ENCODE results near the gene DPYSL5.

Gene DPYSL5

DNA sequence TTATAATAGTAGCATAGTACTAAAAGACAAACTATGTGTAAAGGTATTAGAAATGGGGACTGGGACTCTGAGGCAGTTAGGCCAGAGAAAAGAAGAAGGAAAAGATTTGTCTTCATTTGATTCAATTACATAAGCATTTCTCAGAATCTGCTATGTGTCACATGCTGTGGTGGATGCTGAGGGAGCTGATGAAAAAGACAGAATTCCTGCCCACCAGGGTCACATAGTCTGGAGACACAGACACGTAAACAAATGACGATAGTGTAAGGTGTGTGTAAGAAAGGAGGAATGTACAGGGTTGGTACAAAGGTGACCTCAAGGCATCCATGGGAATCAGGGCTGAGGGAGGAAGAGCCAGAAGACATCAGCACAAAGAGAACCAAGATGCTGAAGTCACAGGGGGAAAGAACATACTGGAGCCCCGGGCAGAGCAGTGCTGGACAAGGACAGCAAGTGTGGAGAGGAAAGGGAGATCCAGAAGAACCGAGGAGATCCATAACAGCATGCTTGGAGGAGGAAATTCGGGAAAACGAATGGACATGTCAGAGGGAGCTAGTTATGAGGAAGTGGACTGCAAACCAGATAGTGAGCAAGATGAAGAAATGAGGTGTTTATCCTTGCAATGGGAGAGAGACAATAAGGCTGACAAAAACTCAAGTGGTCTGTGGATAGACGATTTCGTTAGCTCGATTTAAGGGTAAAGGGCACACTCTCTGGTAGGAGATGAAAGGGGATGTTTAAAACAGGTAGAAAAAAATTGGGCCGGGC lies 121.3 kb downstream of the DPYSL5 start:
- DNase-seq, result no peak

DNA sequence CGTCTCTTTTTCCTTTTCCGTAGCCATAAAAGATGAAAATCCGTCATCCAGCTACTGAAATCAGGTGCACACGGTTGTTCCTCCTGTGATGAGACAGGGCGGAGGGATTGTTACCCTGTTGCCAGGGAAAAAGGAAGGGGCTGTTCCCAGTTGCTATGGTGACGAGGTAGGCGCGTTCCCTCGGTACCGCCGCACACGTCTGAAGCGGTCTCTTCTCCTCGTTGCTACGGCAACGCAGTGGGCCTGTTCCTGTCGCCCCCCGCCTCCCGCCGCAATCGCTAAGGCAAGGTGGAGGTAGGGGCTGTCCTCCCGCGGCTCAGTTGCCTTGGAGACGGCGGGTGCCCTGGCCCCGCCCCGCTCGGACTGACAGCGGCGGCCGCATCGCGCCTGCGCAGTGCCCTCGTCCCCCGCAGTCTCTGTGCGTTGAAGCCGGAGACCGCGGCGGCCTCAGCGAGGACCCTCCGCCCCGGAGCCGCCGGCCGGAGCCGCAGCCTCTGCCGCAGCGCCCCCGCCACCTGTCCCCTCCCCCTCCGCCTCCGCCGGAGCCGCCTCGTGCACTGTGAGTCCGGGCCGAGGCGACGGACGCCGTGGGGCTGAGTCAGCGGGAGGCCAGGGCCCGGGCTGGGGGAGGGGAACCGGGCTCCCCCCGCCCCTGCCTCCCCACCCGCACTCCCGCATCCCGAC lies 122.5 kb downstream of the DPYSL5 start, which contains the start of gene MAPRE3:
TSS of gene MAPRE3 (plus strand) at position 394 of the 684 bp plus-strand sequence. CDS start 51,582 bp downstream, outside the sequence.
- DNase-seq, result peak; percentile 89 to 96

DNA sequence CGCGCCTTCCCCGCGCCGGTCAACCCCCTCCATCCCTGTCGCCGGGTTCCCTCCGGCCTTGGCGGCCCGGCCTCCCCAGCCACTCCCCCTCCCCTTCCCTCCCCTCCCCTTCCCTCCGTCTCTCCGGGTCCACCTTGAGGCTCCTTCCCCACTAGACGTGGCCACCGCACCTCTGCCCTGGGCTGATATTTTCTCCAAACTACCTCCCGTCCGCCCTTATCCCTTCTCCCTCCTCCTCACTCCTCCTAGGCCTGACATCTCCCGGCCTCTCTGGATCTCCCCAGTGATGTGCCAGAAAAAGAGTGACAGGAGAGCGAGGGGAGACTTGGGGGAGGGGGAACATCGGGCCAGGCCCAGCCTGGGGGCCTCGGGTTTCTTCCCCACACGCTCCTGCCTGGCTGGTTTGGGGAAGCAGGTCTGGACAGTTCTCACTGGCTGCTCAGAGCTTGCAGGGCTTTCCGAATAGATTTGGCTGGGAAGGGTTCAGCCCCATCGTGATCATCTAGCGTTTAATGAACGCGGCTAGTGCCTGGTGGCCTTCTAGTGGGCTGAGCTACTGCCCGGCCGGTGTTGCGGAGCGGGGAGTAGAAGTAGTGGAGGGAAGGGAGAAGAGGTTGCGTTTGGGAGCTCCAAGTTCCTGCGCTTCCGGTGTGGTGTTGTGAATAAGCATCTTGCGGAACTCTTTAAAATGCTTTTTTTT lies 123.1 kb downstream of the DPYSL5 start:
- DNase-seq, result no peak

DNA sequence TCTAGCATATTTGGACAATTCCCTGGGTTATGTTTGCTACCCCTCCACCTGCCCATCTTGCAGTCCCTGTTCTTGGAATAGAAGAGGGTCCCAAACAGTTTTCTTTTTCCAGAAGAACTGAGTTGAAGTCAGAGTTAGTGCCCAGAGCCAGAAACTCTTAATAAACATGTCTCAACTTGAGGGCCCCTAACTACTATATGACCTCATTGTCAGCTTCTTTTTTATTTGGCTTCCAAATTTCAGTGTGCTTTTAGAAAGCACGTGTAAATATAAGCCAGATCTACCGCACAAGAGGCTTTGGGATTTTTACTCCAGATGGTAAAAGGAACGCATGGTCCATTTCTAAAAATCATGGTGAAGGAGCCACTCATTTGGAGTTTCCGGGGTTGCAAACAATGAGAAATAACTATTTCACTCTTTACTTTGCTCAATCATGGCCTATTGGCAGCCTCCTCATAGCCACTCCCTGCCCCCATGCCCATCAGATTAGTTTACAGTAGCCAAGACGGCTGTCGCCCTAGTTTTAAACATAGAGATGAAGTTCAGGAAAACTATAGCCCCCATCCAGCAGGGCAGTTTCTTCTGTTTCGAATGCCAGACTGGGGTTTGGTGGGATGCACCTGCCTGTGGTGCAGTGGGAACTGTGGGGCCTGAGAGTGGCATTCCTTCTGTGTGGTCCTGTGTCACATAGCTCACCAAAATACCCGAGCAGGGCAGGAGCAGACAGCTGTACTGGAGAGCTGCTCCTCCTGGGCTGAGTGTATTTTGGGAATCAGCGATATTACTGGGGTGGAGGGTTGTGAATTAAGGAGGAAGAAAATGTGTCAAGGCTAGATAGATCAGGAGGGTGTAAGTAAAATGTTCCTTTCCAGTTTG lies 124.2 kb downstream of the DPYSL5 start:
- no peak for DNase-seq

DNA sequence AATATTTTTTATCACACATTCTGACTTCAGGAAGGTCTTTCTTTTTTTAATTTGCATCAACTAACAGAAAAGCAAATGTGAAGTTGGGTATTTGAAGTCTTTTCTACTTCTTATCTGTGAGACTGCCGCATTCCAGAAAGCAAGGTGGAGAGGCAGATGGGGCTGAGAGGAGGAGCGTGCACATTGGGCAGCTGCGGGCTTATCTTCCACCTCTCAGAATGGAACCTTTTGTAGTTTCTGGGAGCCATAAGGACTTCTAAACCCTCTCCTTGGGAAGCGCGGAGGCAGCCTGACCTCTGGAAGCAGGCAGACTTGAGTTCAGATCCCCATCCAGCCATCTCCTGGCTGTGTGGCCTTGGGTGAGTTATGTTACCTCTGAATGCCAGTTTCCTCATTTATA lies 126.4 kb downstream of the DPYSL5 start:
- no peak for DNase-seq

DNA sequence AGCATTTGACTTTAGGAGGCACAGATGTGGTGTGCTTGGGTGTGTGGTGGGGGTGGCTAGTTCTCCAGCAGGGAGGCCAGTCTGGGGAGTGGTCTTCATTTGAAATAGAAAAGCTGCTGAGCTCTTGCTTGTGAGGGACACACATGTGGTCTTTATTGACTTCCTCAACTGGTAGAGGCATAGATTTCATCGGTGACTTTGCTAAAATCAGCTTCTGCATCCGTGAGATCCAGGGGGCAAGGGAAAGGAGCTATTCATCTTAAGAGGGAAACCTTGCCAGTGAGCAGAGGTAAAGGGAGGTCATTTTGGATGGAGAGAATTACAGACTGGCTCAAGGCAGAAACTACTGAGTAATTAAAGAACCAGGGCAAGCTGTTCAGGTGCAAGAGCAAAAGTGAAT lies 127.2 kb downstream of the DPYSL5 start:
- no peak for DNase-seq

DNA sequence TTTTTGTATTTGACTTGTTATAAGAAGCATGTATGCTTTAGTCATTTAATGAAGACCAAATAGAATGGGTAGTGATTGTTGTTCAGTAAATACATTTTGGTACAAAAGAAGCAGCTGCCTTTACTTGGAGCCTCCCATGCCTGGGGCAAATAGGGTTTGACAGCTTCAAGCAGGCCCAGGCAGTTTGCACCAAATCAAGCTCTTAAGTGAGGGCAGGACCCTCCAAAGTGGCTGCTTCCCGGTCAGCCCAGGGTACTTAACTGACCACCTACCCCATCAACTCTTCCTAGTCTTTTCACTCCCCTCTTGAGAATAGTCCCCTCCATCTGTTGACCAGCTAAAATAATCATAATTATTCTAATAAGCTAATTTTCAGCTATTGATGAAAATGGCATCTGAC lies 127.7 kb downstream of the DPYSL5 start:
- DNase-seq, result no peak

DNA sequence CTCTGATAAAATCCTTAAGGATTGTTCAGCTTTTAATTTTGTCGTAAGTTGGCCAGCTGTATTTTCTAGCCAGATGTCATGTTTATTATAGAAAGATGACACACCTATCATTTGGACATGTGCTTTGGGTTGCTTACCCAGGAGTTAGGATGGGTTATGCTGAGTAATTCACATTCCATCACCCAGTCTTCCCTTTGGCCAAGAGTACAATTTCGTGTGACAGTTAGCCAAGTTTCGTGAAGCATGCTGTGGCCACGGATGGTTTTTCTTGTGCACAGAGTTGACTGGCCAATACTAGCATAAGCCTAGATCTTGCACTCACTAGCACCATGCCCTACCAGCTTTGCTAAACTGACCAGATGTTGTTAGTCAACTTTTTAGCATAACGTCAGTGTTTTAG lies 128.3 kb downstream of the DPYSL5 start:
- DNase-seq, result no peak

DNA sequence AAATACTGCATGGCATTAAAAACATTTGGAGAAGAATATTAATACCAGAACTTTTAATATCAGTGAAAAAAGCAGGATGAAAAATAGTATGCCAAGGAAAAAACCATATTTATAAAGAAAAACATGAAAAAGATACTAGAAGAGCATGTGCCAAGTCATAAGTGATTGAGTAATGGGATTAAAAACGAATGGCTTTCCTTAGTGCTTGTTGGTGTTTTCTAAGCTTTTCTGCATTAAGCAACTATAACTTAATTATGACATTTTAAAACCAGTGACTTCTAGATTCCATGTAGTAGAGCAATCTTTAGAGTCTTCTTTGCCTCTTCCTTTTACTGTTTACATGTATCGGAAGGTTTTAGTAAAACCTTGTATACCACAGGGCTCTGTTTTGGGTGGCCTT lies 129.1 kb downstream of the DPYSL5 start:
- DNase-seq, result no peak

DNA sequence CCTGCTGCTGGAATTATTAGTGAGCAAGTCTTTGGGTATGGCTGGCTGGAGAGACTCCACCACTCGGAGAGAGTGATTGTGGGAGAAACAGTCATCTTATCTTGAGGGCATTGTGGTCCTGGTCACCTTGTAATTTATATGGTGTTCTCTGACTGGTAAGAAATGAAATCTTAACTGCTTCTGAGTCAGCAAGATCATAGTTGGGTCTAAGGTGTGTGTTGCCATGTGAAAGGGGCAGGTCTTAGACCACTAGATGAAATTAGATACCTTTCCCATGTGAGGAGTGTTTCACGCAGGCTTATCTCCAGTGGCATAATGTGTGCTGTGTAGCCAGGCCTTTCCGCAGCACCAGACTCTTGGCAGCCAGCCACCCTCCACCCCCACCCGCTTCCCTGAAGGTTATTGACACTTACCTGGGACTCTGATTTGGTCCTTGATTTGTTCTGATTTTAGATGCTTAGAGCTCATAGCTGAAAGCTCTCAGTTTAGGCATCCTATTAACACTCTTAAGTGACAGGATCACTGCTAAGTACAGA lies 130.2 kb downstream of the DPYSL5 start:
- DNase-seq, result no peak

DNA sequence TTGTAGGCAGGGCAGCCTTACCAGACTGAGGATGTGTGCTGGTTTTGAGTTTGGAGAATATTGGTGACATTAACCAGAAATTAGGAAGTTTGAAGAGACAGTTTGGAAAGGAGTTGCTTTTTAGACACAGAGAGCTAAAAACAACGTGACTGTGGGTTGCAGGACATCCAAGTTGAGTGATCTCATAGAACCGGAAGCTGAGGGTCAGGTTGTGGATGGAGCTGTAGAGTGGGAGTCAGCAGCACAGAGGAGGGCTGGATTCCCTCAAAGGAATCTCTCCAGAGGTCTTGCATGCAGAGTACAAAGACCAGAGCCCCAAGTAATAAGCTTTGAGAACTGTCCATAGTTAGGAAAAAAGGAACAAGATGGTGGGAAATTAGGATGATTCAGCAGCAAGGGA lies 131.8 kb downstream of the DPYSL5 start:
- DNase-seq, result no peak

DNA sequence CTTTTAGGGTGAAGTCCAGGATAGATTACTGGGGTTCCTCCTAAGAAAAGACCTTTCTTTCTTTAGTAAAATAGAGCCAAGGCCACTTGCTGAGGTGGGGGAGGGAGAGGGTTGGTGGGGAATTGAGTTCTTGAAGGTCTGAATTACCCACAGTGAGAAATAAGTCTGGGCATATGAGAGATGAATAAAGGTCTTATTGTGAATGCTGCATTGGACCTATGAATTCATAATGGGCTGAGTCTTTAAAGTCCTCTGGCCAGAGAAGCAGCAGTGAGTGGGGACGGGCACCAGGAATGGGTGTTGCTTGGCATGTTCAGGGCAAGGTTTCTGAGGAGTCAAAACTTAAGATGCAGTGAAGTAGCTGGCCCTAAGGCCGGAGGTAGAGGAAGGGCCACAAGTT lies 133.0 kb downstream of the DPYSL5 start:
- DNase-seq, result no peak

DNA sequence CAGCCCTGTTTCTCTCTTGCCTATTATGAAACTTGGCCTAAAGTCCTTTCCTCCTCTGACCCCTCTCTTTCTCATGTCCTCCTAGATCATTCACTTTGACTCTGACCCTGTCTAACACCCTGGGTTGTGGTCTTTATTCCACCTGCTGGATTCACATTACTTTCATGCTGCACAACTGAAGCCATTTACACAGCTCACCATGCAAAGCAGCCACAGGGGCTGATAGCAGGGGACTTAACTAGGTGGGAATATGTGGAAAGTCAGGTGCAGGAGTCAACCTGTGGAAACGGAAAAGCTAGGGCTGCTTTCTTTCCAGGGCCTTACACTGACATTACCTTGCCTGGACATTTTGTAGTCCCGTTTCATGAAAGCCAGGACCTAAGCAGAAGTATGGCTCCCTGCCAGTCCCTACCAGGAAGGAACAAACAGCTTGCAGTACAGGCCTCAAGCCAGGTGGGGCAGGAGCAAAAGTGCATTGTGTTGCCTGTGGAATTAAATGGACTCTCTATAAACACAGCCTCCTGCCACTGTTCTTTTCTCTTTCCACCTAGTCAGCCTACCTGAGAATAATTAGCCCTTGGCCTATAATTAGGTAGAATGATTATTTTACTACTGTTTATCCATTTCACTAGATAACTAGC lies 134.3 kb downstream of the DPYSL5 start:
- DNase-seq, result peak; percentile 18 to 36

DNA sequence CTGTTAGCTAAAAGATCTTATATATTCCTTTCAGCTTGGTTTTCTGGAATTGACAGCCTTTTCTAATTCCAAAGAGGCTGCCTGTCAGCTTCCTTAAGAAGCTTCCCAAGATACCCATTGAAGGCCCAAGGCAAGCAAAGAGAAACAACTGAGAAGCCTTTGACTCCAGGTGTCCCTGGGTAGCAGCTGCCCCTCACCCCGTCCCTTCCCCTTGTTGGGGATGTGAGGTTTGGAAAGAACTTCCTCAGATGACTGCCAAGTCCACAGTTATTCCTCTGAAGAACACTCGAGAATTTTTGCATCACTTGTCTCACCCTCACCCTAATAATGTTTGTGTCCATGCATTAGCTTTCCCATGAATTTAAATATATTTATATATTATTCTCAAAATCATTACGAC lies 135.8 kb downstream of the DPYSL5 start:
- no peak for DNase-seq

DNA sequence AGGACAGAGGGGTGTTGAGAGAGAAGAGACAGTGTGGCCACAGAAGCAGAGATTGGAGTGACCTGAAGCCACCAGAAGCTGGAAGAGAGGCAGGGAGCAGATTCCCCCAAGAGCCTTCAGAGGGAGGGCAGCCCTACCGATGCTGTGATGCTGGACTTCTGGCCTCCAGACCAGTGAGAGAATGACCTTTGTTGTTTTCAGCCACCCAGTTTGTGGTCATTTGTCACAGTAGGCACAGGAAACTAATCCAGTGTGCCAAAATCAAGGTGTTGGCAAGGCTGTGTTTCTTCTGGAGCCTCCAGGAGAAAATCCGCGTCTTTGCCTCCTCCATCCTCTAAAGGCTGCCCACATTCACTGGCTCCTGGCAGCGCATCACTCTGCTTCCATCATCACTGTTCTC lies 137.9 kb downstream of the DPYSL5 start:
- no peak for DNase-seq

DNA sequence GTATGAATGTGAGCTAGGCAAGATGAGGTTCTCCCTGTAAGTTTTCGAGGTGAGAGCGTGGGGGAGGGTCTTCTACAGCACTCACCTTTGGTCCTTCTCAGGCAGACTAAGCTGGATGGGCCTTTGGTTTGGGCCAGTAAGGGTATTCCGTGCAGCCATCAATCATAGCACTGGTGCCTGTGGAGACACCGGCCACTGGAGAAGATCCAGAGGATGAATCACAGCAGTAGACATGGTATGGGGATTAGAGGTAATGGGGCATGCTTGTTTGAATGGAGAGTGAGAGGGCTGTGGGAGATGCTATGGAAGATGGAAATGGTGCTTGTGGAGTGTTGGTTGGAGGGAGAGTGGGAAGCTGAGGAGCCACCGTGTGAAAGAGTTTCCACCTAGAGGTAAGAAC lies 138.6 kb downstream of the DPYSL5 start:
- DNase-seq, result no peak

DNA sequence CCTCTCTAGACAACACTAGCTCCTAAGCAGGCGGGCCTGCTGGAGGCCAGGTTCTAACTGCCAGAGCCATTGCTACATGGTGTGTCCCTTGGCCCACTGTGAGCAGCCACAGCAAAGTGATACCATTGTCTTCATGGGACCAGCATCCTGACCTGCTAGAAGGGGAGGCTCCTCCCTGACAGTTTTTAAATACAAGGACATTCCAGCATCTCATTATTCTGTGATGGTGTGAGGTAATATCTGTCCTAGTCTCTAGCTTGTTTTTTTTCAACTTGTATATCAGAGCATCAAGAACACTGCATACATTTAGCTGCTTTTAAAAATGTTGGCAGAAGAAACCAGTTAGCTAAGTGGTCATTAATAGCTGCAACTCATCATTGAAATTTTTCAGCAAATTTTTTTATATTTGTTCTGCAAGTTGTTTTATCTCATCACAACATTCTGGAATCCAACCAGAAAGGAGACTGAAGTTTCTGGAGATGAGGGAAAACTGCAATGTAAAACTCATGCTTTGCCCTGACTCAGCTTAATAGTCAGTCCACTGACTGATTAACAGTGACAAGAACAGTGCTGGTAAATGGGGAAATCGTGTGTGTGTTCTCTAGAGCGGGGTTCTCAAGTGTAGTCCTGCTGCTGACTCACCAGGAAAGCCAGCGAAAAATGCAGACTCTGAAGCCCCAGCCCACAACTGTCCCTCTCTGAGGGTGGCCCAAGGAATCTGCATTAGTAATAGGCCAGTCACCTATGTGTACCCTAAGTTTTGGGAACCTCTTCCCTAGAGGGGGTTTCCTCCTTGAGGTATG lies 140.3 kb downstream of the DPYSL5 start:
- DNase-seq, result no peak

DNA sequence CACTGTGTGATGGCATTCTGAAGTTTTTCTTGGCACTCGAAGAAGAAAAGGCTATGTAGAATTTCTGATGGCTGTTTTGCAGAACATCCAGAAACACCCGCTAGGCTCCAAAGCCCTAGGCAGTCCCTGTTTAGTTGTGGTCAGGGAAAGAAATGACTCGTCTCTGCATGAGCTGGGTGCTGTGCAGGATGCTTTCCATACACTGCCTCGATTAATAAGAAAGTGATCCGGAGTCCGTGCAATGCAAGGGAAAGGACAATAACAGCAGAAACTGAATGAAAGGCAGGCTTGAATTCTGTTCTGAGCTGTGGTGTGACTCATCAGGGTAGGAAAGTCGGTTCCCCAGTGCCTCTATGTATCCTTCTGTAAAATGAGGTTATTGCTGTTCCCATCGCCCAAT lies 141.2 kb downstream of the DPYSL5 start:
- no peak for DNase-seq

DNA sequence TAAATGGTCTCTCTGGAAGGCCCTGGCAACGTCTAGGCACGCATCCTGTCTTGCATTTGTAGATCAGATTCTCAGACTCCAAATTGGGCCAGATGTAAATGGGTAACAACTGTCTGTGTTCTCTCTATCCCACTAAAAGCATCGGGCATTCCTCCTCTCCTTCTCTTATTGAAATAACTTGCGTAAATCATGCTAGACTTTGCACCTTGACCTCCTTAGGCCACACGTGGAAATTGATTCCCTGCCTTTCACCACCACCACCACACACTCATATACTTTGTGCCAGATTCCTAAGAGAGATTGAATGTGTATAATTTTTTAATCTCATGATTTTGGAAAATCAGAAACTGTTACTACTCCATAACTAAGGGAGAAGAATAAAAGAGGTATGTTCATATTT lies 143.8 kb downstream of the DPYSL5 start:
- no peak for DNase-seq

DNA sequence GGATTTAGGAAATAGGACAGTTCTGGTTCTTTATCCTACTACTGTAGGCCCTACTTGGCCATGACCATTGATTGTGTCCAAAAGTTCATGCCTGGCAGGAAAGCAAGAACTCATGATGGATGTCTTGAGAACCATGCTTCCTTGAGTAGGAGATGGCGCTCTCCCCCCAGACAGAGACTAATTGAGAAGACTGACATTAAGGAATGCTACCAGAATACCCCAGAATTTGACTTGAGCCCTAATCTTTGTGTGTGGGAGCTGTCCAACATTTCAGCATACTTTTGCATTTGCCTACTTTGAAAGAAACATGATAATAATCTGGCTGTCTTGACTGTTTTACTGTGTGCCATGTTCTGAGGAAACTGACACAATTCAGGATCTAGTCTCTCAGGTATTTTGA lies 145.8 kb downstream of the DPYSL5 start:
- DNase-seq, result no peak

DNA sequence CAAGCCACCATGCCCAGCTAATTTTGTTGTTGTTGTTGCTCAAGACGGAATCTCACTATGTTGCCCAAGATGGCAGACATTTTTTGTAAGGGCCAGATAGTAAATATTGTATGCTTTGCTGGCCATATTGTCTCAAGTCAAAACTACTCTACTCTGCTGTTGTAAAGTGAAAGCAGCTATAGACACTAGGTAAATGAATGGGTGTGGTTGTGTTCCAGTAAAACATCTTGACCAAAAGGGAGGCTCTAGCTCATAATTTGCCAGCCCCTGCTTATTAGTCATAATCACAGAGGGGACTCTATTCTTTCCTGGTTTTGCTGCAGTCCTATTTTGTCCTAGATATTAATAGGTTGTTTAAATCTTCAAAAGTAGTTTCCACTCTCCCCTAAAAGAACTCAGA lies 147.1 kb downstream of the DPYSL5 start:
- no peak for DNase-seq
